GM18909 (cell line): ENCODE measurements around the gene TRIM41.
"Not testable (repeated sequence)": the region's sequence is repeated elsewhere in the genome, so short reads cannot be mapped to it uniquely, and the experiment has no call there.

Experiments
- ATAC-seq: cut with Tn5 transposase; IDR thresholded peaks from one replicate; pipeline ENCODE4 v1.9.1; 2021; ENCODE audit warnings: mild to moderate bottlenecking; ENCODE audit not compliant: unreplicated experiment, poor library complexity

Gene TRIM41

DNA sequence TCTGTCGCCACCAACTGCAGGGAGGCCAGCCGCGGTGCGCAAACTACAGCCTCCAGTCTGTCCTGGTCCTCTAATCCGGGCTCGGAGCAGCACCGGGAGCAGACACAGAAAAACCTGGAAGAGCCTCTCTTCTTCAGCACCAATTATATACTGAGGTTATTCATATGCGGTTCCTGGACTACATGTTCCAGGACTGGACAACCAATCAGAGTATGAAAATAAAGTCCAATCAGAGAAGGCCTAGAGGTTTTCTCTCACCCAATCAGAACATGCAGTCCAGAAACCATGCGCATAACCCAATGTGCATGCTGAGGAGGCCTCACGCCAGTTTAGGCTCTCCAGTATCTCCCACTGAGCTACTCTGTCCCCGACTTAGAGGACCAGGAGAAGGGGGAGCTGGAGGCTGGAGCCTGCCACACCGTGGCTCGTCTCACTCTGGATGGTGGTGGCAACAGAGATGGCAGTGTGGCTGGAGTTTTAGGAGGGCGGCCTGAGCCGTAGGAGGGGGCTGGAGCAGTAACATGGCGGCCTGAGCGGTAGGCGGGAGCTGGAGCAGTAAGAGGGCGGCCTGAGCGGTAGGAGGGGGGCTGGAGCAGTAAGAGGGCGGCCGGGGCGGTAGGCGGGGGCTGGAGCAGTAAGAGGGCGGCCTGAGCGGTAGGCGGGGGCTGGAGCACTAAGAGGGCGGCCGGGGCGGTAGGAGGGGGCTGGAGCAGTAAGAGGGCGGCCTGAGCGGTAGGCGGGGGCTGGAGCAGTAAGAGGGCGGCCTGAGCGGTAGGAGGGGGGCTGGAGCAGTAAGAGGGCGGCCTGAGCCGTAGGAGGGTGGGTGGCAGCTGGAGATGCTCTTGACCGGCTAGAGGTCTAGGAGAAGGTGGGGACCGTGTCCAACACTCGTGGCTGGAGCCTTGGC, 58.2 kb downstream of the TRIM41 start:
- ATAC-seq, result no peak

DNA sequence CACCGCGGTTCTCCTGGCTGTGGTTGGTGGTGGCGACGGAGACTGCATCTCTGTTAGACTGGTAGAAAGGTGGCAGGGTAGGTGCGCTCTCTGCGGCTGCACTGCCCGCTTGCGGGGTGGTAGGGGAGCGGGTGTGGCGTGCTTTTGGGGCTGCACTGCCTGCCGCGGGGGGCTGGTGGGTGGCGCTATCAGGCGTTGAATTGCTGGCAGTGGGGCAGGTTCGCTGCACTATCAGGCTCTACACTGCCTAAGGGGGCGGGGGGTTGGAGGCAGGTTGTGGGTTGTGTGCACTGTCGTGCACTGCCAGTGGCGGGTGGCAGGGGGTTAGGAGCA, 58.9 kb downstream of the TRIM41 start:
- ATAC-seq, result no peak

DNA sequence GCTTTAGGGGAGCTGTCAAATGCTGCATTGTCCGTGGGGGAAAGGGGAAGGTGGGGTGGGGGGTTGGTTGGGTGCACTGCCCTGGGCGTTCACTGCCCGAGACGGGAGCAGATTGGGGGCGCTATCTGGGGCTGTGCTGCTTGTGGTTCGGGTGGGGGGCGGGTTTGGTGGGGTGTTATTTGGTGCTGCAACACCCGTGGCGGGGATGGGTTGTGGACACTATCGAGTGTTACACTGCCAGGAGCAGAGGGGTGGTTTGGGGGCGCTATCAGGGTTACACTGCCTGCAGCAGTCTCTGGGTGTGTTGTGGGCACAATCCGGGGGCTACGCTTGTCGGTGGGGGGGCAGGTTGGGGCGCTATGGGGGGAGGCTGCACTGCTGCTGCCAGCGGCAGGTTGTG, 59.3 kb downstream of the TRIM41 start:
- not testable (repeated sequence) for ATAC-seq

DNA sequence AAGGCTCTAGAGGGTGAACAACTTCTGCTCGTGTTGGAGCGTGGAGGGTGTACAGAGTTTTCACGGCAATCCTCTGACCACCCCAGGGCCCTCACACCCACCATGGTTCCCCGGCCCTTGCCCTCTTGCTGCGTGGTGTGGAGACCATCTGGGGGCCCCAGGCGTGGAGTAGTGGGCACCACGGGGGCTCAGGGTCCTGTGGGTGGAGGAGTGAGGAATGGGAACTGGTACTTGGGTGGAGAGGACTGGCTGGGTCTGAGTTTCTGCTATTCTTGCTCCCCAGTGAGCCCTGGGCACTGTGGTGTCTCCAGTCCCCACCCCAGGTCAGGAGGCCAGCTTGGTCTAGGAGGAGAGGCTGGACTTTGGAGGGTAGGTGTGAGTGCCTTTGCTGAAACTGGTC, 59.8 kb downstream of the TRIM41 start:
- no peak for ATAC-seq

DNA sequence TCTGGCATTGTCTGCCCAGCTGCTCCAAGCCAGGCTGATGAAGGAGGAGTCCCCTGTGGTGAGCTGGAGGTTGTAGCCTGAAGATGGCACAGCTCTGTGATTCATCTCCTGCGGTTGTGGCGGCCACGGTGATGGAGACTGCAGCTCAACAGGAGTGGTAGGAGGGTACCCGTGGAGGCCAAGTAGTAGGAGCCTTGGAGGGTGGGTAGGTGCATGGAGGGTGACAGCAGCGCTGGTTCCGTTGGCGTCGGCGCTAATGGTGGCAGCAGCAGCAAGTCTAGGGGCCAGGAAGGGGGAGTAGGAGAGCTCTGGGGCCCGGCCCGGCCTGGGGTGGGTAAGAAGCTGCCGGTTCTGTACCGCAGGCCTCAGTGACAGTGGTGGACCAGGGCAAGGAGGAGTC, 60.3 kb downstream of the TRIM41 start:
- no peak for ATAC-seq

DNA sequence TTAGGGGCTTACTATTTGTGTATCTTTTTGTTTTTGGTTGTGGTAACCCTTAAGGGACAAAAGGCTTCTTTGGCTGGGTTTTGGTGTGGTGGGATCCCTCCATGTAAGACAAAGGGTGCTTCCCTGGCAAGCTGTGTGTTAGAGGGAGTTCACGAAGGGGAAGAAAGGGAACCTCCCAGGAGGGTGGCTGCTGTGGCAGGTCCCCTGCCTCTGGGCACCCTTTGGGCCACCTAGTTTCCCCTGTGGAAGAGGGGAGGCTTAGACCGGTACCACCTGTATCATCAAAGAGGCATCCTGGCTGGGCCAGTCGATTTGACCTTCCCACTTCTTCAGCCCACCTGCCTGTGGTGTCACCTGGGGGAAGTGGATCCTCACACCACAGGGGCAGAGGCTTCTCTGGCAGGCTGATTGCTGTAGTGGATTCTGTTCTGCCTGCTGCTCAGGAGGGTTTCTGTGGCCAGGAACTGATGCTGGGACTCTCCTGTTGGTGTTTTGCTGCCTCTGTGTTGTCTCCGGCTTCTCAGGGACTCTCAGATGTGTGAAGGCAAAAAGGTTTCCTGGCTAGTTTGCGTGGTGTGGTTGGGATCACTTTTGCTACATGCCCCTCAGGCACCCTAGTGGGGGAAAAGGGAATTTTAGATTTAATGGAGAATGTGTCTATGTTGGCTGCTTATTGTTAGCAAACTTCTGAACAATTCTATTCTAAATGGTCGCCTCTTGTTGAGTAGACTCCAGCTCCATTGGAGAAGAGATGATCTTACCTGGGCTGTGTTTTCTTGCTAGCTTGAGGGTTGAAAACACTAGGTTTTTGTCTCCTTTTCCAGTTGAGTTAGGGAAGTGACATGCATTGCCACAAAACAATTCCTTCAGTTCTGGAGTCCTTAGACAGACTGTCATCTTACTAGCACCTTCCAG, 61.0 kb downstream of the TRIM41 start:
- ATAC-seq, result not testable (repeated sequence)
